Activated CD8-positive, alpha-beta memory T cell treated with anti-CD3 and anti-CD28 coated beads, Interleukin-2, amount 10 ng/mL, durations not matched to agents 7 days and 5 days (primary cell): ENCODE results near the gene BCL2L13. TPM values are rescaled to one million over a fixed set of nuclear protein-coding genes. Genes with fewer than 3 reads are reported as not detected.

Experiments used
- ATAC-seq: fragments of 150-1000 bp; cut with Tn5 transposase; one replicate; pipeline ENCODE4 v1.10.0; 2021; ENCODE audit warnings: moderate library complexity
- CTCF ChIA-PET: fragments of 350-600 bp; sonication (Branson Sonifier 250); formaldehyde crosslinking; loops from one replicate; lab custom pipeline; 2021; ENCODE audit warnings: antibody characterized with exemption; lab: Charles Lee
- DNase-seq: peaks from one replicate; pipeline ENCODE4 v3.0.0-alpha.2; 2020
- H3K27ac Mint-ChIP-seq: one replicate; pipeline ENCODE4 v1.8.0; 2021; ENCODE audit warnings: mild to moderate bottlenecking, mixed read lengths
- H3K27me3 Mint-ChIP-seq: one replicate; pipeline ENCODE4 v1.8.0; 2021; ENCODE audit warnings: mixed read lengths
- H3K36me3 Mint-ChIP-seq: one replicate; pipeline ENCODE4 v1.8.0; 2021; ENCODE audit warnings: mild to moderate bottlenecking, mixed read lengths
- H3K4me1 Mint-ChIP-seq: one replicate; pipeline ENCODE4 v1.8.0; 2021; ENCODE audit warnings: mixed read lengths
- H3K4me3 Mint-ChIP-seq: one replicate; pipeline ENCODE4 v1.8.0; 2021; ENCODE audit warnings: mild to moderate bottlenecking, moderate library complexity, mixed read lengths
- H3K9me3 Mint-ChIP-seq: one replicate; pipeline ENCODE4 v1.8.0; 2022; ENCODE audit warnings: low read depth, mixed read lengths
- total RNA-seq, 2 experiments: library from RNA; stranded (reverse); gene quantifications; one replicate each; pipeline ENCODE4 v1.2.3, GENCODE V29; 2021

Gene BCL2L13
- total RNA-seq, 2 experiments from 2014 or later: 27.6 to 32.7 TPM

- H3K27ac Mint-ChIP-seq: no peak overlapping the region
Observed at GRCh38 chr22:17769013-17769715, 130.6 kb downstream of the BCL2L13 start.

GRCh38 chr22:17769716-17770082 is 131.1 kb downstream of the BCL2L13 start:
- no peak for ATAC-seq
- peaks cover 2% of the 10 kb centered on the region for H3K36me3 Mint-ChIP-seq
- H3K27ac Mint-ChIP-seq: no peak overlapping the region
- CTCF ChIA-PET: interaction anchor here (1.6 to 5.4 kb wide), 2 partner anchors 15 to 26 kb away, joined by 3 to 28 read pairs; no protein-coding TSS in a partner anchor
- H3K27me3 Mint-ChIP-seq: peaks cover 56% of the 10 kb centered on the region
- H3K4me3 Mint-ChIP-seq: no peak overlapping the region
- no peak for DNase-seq
- no peaks in the 10 kb centered on the region for H3K9me3 Mint-ChIP-seq
- H3K4me1 Mint-ChIP-seq: peaks cover 31% of the 10 kb centered on the region

More at GRCh38 chr22:17769013-17769715, 130.6 kb downstream of the BCL2L13 start:
- no peak overlapping the region for H3K4me3 Mint-ChIP-seq
- H3K4me1 Mint-ChIP-seq: peaks cover 35% of the 10 kb centered on the region
- no peak for DNase-seq
- H3K36me3 Mint-ChIP-seq: peaks cover 2% of the 10 kb centered on the region
- no peaks in the 10 kb centered on the region for H3K9me3 Mint-ChIP-seq
- no peak for ATAC-seq
- H3K27me3 Mint-ChIP-seq: peaks cover 61% of the 10 kb centered on the region
- CTCF ChIA-PET: interaction anchor here (1.3 to 1.6 kb wide), 2 partner anchors 15 to 16 kb away, joined by 3 read pairs; no protein-coding TSS in a partner anchor

DNA sequence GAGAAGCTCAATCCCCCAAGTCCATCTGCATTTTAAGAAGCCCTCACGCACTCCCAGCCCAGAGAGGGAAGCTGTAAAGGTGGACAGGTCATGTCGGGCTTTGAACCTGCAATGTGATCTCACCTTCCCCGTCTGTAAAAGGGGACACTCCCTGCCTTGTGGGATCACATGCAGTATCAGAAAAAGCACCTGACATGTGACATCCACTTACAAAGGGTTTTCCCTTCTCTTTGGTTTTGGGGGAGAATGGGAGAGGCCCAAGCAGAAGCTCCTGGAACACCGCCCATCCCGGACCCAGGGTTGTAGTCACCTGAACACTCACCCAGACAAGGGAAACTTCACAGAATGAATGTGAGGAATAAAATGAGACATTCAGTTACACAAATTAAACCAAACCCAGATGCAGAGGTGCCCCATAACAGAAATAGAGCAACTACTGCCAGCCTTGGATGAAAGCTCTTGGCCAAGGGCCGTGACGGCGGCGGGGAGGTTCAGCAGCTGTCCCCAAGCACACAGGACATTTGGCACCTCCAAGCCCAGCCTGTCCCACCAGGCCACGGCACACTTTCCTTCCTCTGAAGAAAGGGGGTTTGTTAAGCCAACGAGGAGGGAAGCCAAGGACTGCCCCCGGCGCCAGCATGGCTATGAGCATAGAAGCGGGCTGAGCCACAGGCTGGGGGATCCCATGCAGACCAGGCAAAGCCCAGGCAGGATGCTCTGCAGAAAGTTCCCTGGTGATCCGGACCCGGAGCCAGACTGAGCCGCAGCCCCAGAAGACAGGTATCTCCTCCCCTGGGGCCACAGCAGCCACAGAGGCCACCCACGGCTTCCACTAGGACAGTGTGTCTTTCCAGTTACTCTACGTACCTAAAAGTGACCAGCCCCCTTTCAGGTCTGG is 131.9 kb downstream of the BCL2L13 start:
- Mint-ChIP-seq H3K27me3 (peaks cover 52% of the 10 kb centered on the region), H3K9me3 (no peaks in the 10 kb centered on the region), H3K4me1 (peaks cover 34% of the 10 kb centered on the region), H3K27ac (no peak overlapping the region), H3K4me3 (no peak overlapping the region), H3K36me3 (peaks cover 2% of the 10 kb centered on the region)
- no peak for ATAC-seq
- DNase-seq: no peak
- CTCF ChIA-PET: interaction anchor here (0.6 to 5.4 kb wide), 3 partner anchors 15 to 371 kb away, joined by 3 to 28 read pairs (median 3); no protein-coding TSS in a partner anchor

GRCh38 chr22:17772249-17772957 is 133.8 kb downstream of the BCL2L13 start:
- CTCF ChIA-PET: interaction anchor here (1.4 to 5.4 kb wide), 3 partner anchors 13 to 29 kb away, joined by 5 to 28 read pairs (median 6); no protein-coding TSS in a partner anchor
- Mint-ChIP-seq H3K36me3 (peaks cover 2% of the 10 kb centered on the region), H3K4me1 (peaks cover 41% of the 10 kb centered on the region), H3K4me3 (peak overlapping the region; percentile 32), H3K27ac (no peak overlapping the region), H3K27me3 (peaks cover 53% of the 10 kb centered on the region), H3K9me3 (no peaks in the 10 kb centered on the region)
- ATAC-seq (no peak), DNase-seq (no peak)

DNA sequence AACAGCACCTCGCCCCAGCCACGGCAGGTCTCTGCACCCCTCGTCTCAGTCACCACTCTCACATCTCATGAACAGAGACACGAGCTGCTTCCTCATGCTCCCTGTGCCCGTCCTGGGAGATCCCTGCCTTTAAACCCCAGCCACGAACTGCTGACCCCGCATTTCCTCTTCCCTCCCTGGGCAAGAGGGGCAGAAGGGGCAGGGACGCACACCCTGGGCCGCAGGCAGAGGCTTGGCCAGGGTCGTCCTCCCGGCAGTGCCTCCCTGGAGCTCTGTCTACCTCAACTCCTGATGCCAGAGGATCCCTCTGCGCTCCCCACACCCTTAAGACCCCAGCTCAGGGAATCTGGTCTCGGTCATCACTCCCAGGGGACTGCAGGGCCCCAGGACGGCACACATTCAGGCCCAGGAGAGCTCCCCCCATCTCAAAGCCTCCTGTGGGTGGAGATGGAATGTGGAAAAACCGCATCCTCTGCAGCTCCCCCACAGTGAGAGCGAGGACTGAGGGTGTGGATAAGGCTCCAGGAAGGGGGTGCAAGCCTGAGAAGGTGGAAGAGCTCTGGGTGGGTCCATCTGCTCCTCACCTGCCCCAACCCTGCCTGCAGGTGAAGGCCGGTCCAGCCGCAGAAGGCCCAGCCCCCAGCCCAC is 134.5 kb downstream of the BCL2L13 start:
- H3K4me3 Mint-ChIP-seq: peak overlapping the region; percentile 71
- ATAC-seq (no peak), DNase-seq (no peak)
- H3K27me3 Mint-ChIP-seq: peaks cover 49% of the 10 kb centered on the region
- no peaks in the 10 kb centered on the region for H3K9me3 Mint-ChIP-seq
- CTCF ChIA-PET: interaction anchor here (1.4 to 5.4 kb wide), 4 partner anchors 11 to 30 kb away, joined by 3 to 28 read pairs (median 6); no protein-coding TSS in a partner anchor
- peaks cover 39% of the 10 kb centered on the region for H3K4me1 Mint-ChIP-seq
- no peak overlapping the region for H3K27ac Mint-ChIP-seq
- H3K36me3 Mint-ChIP-seq: peaks cover 3% of the 10 kb centered on the region

DNA sequence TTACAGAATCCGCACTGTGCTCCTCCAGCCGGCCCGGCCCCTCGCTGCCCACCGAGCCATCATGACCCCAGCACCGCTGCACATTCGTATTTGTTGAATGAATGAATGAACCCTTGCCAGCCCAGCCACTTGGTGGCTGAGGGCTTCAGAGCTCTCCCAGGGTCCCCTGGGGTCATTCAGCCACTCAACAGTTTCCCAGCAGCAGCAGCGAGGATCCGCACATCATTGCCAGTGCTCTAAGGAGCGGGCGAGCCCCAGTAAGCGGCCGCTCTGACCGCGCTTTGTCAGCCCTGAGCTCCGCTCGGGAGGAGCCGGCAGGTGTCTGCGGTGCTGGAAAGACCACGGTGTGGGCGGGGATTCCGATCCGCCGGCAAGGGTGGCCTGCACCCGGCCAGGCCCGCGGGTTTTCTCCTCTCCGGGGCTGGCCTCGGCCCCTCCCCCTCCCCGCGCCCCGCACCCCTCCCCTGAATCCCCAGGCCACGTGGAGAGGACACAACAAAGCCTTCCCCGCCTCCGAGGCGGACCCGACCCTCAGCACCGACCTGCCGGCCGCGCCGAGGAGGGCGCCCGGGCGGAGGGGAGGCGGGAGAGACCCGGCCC is 135.1 kb downstream of the BCL2L13 start:
- ATAC-seq (peak; percentile 60), DNase-seq (peak; percentile 81)
- peaks cover 49% of the 10 kb centered on the region for H3K27me3 Mint-ChIP-seq
- peaks cover 45% of the 10 kb centered on the region for H3K4me1 Mint-ChIP-seq
- H3K9me3 Mint-ChIP-seq: no peaks in the 10 kb centered on the region
- peaks cover 3% of the 10 kb centered on the region for H3K36me3 Mint-ChIP-seq
- H3K4me3 Mint-ChIP-seq: peak overlapping the region; percentile 71
- H3K27ac Mint-ChIP-seq: no peak overlapping the region
- CTCF ChIA-PET: interaction anchor here (1.4 to 5.4 kb wide), 4 partner anchors 10 to 30 kb away, joined by 3 to 28 read pairs (median 6); no protein-coding TSS in a partner anchor

DNA sequence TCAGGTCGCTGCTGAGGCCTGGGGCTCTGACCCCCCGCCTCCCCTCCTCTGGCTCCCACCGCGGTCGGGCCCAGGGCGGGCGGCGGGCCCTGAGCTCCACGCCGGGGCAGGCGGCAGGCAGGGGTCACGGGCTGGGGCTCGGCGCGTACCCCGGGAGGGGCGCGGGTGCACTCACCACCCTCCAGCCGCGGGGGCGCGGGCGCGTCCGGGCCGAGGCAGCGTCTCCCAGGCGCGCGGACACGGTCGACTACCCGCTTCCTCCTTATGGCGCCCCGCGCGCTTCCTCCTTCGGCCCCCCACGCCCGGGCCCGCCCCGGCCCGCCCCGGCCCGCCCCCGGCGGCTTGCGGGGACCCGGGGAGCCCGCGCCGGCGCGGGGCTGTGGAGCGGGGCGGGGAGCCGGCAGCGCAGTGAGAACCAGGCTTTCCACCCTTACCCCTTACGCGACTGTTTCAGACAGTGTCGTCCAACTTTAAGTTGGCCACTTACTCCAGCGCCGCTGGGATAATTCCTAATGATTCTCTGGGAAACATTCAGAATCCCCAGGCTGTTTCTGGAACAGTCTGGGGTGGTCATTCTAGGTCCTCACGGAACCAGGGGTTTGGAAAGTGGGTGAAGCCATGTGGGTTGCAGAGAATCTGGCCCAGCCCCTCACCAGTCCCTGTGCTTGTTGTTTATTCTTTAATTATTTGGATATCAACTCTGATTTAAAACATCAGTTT is 135.8 kb downstream of the BCL2L13 start, which contains the start of gene BID:
Gene BID, minus strand, starts transcription at position 264 of the 720 bp plus-strand sequence. CDS start 24,353 bp downstream, outside the sequence.
- Mint-ChIP-seq H3K9me3 (no peaks in the 10 kb centered on the region), H3K36me3 (peaks cover 4% of the 10 kb centered on the region), H3K4me3 (peak within 1 kb of the TSS; percentile 71), H3K4me1 (peaks cover 51% of the 10 kb centered on the region), H3K27ac (peak within 1 kb of the TSS; percentile 21), H3K27me3 (peaks cover 46% of the 10 kb centered on the region)
- ATAC-seq: peak; percentile 46
- CTCF ChIA-PET: interaction anchor here (1.4 to 5.4 kb wide), 4 partner anchors 10 to 31 kb away, joined by 3 to 28 read pairs (median 6); no protein-coding TSS in a partner anchor
- DNase-seq: peak; percentile 50

GRCh38 chr22:17774926-17775685 is 136.5 kb downstream of the BCL2L13 start:
- peaks cover 44% of the 10 kb centered on the region for H3K27me3 Mint-ChIP-seq
- CTCF ChIA-PET: interaction anchor here (5.4 kb wide), 1 partner anchor 32 kb away, joined by 28 read pairs; no protein-coding TSS in a partner anchor
- H3K9me3 Mint-ChIP-seq: no peaks in the 10 kb centered on the region
- peak overlapping the region; percentile 32 for H3K4me3 Mint-ChIP-seq
- ATAC-seq (no peak), DNase-seq (no peak)
- peaks cover 59% of the 10 kb centered on the region for H3K4me1 Mint-ChIP-seq
- H3K27ac Mint-ChIP-seq: peak overlapping the region; percentile 21
- H3K36me3 Mint-ChIP-seq: peaks cover 7% of the 10 kb centered on the region

GRCh38 chr22:17775781-17776465 is 137.4 kb downstream of the BCL2L13 start:
- H3K36me3 Mint-ChIP-seq: peaks cover 7% of the 10 kb centered on the region
- CTCF ChIA-PET: interaction anchor here (0.9 to 1.6 kb wide), 4 partner anchors 9 to 34 kb away, joined by 3 to 11 read pairs (median 6); no protein-coding TSS in a partner anchor
- peak overlapping the region; percentile 82 for H3K4me3 Mint-ChIP-seq
- H3K27ac Mint-ChIP-seq: peak overlapping the region; percentile 89
- H3K27me3 Mint-ChIP-seq: peaks cover 39% of the 10 kb centered on the region
- no peak for ATAC-seq
- H3K4me1 Mint-ChIP-seq: peaks cover 65% of the 10 kb centered on the region
- H3K9me3 Mint-ChIP-seq: no peaks in the 10 kb centered on the region
- DNase-seq: no peak

DNA sequence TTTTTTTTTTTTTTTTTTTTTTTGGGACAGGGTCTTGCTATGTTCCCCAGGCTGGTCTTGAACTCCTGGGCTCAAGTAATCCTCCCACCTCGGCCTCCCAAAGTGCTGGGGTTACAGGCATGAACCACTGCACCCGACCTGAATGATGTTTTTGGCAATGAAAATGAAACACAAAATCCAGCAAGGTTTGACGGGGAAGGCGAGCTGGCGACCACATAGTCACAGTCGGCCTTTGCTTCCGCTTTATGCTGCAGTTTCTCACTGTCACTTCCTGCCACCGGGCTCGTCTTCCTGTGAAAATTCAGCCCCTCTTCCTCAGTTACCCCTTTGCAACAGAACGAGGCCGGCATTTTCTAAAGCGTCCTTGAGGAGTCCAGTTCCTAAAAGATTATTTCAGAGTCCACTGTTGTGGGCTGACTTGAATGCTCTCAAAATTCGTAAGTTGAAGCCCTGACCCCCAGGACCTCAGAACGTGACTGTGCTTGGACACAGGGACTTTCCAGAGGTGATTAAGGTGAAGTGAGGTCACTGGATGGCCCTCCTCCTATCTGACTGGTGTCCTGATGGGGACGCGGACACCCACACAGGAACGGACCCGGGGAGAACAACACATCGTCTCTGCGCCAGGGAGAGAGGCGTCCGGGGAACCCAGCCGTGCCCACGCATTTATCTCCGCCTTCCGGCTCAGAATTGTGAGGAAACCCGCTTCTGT is 138.6 kb downstream of the BCL2L13 start:
- Mint-ChIP-seq H3K4me1 (peaks cover 69% of the 10 kb centered on the region), H3K27me3 (peaks cover 30% of the 10 kb centered on the region)

More for the DNA sequence above, 138.6 kb downstream of the BCL2L13 start:
- H3K27ac Mint-ChIP-seq: peak overlapping the region; percentile 89
- H3K9me3 Mint-ChIP-seq: no peaks in the 10 kb centered on the region
- peak; percentile 90 for DNase-seq
- H3K36me3 Mint-ChIP-seq: peaks cover 7% of the 10 kb centered on the region
- CTCF ChIA-PET: interaction anchor here (0.9 to 3.0 kb wide), 7 partner anchors 8 to 299 kb away, joined by 3 to 11 read pairs (median 6); no protein-coding TSS in a partner anchor
- peak overlapping the region; percentile 82 for H3K4me3 Mint-ChIP-seq
- ATAC-seq: peak; percentile 63
